NT2/D1 (cell line): ENCODE data around the gene FRMD3.

Source experiments
- DNase-seq: peaks from one replicate; pipeline ENCODE4 v3.0.0-alpha.2; 2011; ENCODE audit warnings: low read depth, low spot score
- H3K27me3 ChIP-seq: 2 replicates; pipeline ENCODE4 v1.6.0; 2011; ENCODE audit warnings: mild to moderate bottlenecking; ENCODE audit not compliant: insufficient read length, insufficient read depth
- H3K36me3 ChIP-seq: 2 replicates; pipeline ENCODE4 v1.6.1; 2011; ENCODE audit warnings: mild to moderate bottlenecking, low read length, mixed read lengths; ENCODE audit not compliant: insufficient read depth, insufficient read length
- H3K4me1 ChIP-seq: 2 replicates; pipeline ENCODE4 v1.5.1; 2011; ENCODE audit not compliant: insufficient read depth, insufficient read length
- H3K4me3 ChIP-seq: 2 replicates; pipeline ENCODE4 v1.5.1; 2011; ENCODE audit warnings: low read depth; ENCODE audit not compliant: insufficient read length
- H3K9ac ChIP-seq: 2 replicates; pipeline ENCODE4 v1.6.0; 2011; ENCODE audit warnings: low read depth; ENCODE audit not compliant: insufficient read length
- H3K9me3 ChIP-seq: 2 replicates; pipeline ENCODE4 v1.5.1; 2011; ENCODE audit warnings: mild to moderate bottlenecking, low read length; ENCODE audit not compliant: insufficient read depth
- SUZ12 ChIP-seq: IDR thresholded peaks from 2 replicates; pipeline ENCODE4 v1.6.1; 2011; ENCODE audit not compliant: insufficient read length, insufficient read depth; ENCODE audit errors: extremely low read depth
- YY1 ChIP-seq: IDR thresholded peaks from 2 replicates; pipeline ENCODE4 v1.6.1; 2011; ENCODE audit not compliant: insufficient read length, insufficient read depth
- ZNF274 ChIP-seq: IDR thresholded peaks from 2 replicates; pipeline ENCODE4 v1.6.1; 2011; ENCODE audit warnings: mild to moderate bottlenecking, low read depth, low read length

Gene FRMD3

DNA sequence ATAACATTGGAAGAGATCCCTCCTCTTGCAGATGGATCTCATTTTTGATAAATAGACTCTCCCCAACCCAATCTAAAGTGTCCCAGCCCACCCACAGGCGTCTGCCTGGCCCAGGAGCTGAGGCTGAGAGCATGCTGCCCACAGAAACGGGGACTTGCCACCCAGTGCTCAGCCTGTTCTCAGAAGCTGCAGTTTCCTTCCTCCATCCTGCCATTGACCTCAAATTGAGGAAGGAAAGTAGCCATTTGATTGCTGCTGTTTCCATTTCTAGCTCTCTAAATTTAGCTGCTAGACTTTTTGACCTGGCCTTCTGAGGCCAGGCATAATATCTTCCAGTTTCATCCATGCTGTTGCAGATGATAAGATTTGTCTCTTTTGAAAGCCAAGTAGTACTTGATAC lies 31.1 kb upstream of the FRMD3 start:
- H3K4me1 ChIP-seq = no peaks in the 10 kb centered on the region

GRCh38 chr9:83563360-83563759 lies 25.2 kb upstream of the FRMD3 start:
- DNase-seq = no peak
- no peaks in the 10 kb centered on the region for H3K4me1 ChIP-seq

More for the DNA sequence above, 31.1 kb upstream of the FRMD3 start:
- TF ChIP-seq ZNF274 (no peak), SUZ12 (no peak), YY1 (no peak)
- Histone ChIP-seq H3K9me3 (peaks cover 5% of the 10 kb centered on the region; the same call in 1 of the 2 replicates), H3K4me3 (no peak overlapping the region), H3K9ac (no peak overlapping the region), H3K27me3 (no peaks in the 10 kb centered on the region), H3K36me3 (no peaks in the 10 kb centered on the region)
- DNase-seq = no peak

GRCh38 chr9:83560169-83560826 lies 22.1 kb upstream of the FRMD3 start:
- TF ChIP-seq ZNF274 (no peak), YY1 (no peak), SUZ12 (no peak)
- Histone ChIP-seq H3K9ac (no peak overlapping the region), H3K4me1 (no peaks in the 10 kb centered on the region), H3K4me3 (no peak overlapping the region), H3K9me3 (no peaks in the 10 kb centered on the region), H3K36me3 (no peaks in the 10 kb centered on the region), H3K27me3 (no peaks in the 10 kb centered on the region)
- no peak for DNase-seq

More at GRCh38 chr9:83563360-83563759, 25.2 kb upstream of the FRMD3 start:
- H3K4me3 ChIP-seq = no peak overlapping the region
- H3K9me3 ChIP-seq = peaks cover 5% of the 10 kb centered on the region; the same call in 1 of the 2 replicates
- H3K9ac ChIP-seq = no peak overlapping the region
- H3K27me3 ChIP-seq = no peaks in the 10 kb centered on the region
- no peaks in the 10 kb centered on the region for H3K36me3 ChIP-seq
- TF ChIP-seq YY1 = no peak
- TF ChIP-seq SUZ12 = no peak
- no peak for TF ChIP-seq ZNF274

- no peaks in the 10 kb centered on the region for H3K4me1 ChIP-seq
- H3K9me3 ChIP-seq = no peaks in the 10 kb centered on the region
- DNase-seq = no peak
- no peak for TF ChIP-seq YY1
- TF ChIP-seq SUZ12 = no peak
- no peak for TF ChIP-seq ZNF274
- no peaks in the 10 kb centered on the region for H3K27me3 ChIP-seq
- no peak overlapping the region for H3K4me3 ChIP-seq
- H3K9ac ChIP-seq = no peak overlapping the region
- H3K36me3 ChIP-seq = no peaks in the 10 kb centered on the region
Observed at GRCh38 chr9:83557771-83558170, 19.6 kb upstream of the FRMD3 start.

GRCh38 chr9:83557317-83557716 lies 19.1 kb upstream of the FRMD3 start:
- no peak overlapping the region for H3K4me3 ChIP-seq
- no peak overlapping the region for H3K9ac ChIP-seq
- no peak for DNase-seq
- H3K4me1 ChIP-seq = no peaks in the 10 kb centered on the region
- H3K27me3 ChIP-seq = no peaks in the 10 kb centered on the region
- H3K9me3 ChIP-seq = no peaks in the 10 kb centered on the region
- H3K36me3 ChIP-seq = no peaks in the 10 kb centered on the region
- TF ChIP-seq ZNF274 (no peak), SUZ12 (no peak), YY1 (no peak)

DNA sequence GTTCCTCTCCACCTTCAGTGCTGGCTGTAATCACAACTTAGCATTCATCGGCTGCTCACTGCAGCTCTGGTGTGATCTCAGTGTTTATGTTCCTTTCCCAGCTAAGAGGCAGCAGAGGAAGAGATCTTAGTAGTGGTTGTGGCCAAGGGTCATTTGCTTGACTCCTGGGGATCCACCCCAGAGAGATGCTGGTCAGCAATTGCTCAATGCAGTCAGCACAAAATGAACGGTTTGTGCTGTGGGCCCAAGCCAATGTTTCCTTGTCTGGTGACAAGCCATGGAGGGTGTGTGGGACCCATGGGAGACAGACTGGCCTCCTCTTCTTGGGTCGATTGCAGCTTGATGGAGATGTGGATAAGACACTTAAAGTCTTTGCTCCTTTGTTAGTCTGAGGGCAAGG lies 16.1 kb upstream of the FRMD3 start:
- no peak for DNase-seq
- Histone ChIP-seq H3K4me1 (no peaks in the 10 kb centered on the region), H3K27me3 (no peaks in the 10 kb centered on the region), H3K36me3 (no peaks in the 10 kb centered on the region), H3K9me3 (0 out of 2 replicates have a peak, but pooled peaks cover 3% of the 10 kb centered on the region), H3K4me3 (no peak overlapping the region), H3K9ac (no peak overlapping the region)
- no peak for TF ChIP-seq YY1
- TF ChIP-seq SUZ12 = no peak
- no peak for TF ChIP-seq ZNF274

DNA sequence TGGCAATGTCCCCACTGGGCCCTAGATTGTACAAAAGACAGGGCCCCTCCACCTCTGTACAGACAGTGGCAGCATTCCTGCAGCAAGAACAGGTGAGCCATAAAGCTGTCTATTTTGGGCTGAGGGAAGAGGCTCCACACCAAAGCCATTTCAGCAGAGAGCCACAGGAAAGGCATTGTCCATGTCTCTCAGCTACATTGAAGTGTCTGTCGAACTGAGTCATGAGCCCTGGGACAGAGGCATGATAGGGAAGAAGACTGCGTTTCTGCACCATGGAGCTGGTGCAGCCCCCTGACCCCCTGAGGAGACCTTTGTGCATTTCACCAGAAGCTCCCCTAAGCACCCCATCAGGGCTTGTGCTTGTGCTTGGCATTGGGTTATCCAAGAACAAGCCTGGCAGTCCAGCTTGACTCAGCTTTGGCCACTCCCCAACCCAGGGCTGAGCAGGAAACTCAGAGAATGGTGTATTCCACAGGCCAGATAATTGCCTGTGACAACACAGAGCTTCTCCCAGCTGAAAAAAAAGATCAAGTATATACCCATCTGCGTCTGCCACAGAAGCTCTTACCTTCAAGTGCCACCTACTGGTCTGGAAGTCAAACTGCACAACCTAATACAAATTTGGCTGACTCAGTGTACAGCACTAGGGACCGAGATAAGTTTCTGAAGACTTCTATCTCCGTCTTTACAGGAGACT lies 5.9 kb upstream of the FRMD3 start:
- TF ChIP-seq ZNF274 = no peak
- no peak for TF ChIP-seq YY1
- no peak for TF ChIP-seq SUZ12
- no peak overlapping the region for H3K9ac ChIP-seq
- no peak overlapping the region for H3K4me3 ChIP-seq
- H3K27me3 ChIP-seq = peaks cover 10% of the 10 kb centered on the region
- DNase-seq = no peak
- H3K4me1 ChIP-seq = peaks cover under 1% of the 10 kb centered on the region
- H3K9me3 ChIP-seq = 0 out of 2 replicates have a peak, but pooled peaks cover 2% of the 10 kb centered on the region
- H3K36me3 ChIP-seq = no peaks in the 10 kb centered on the region

GRCh38 chr9:83538890-83539238 lies 663 bp upstream of the FRMD3 start:
- no peaks in the 10 kb centered on the region for H3K9me3 ChIP-seq
- peak overlapping the region; percentile 69 for H3K4me3 ChIP-seq
- DNase-seq = no peak
- TF ChIP-seq SUZ12 (no peak), YY1 (no peak), ZNF274 (no peak)
- H3K4me1 ChIP-seq = peaks cover 4% of the 10 kb centered on the region
- peak overlapping the region; percentile 21 for H3K9ac ChIP-seq
- H3K27me3 ChIP-seq = peaks cover 39% of the 10 kb centered on the region
- no peaks in the 10 kb centered on the region for H3K36me3 ChIP-seq
